GM18868 (cell line): ENCODE results near the gene FERMT2.

Source experiments
- ATAC-seq: cut with Tn5 transposase; IDR thresholded peaks from one replicate; pipeline ENCODE4 v1.9.1; 2021; ENCODE audit warnings: mild to moderate bottlenecking, moderate library complexity; ENCODE audit not compliant: unreplicated experiment

FERMT2 gene

DNA sequence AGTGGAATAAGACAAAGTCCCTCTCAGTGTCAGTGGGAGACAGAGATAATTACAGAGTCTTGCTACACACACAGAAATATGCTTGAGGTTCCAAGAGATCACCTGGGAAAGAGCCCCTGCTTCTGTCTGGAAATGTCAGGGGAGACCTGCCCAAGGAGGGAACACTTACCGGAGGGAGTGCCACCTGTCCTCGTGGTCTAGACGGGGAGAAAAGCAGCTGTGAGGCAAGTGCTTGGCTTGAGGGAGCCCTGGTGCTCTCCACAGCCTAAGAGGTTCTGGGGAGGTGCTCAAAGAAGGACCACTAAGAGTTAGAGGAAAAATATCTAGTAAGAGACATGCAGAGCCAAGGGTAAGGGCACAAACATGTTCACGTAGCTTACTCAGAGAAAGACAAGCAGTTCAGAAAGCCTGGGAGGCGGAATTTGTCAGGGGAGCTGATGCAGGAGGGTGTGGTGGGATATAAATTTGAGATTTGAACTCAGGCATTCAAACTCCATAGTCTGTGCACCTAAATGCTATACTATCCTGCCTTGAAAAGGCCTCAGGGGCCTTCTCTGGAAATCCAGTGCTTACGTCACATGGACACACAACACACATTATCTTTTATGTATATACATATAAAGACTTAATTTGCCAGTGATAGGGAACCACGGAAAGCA, 121.2 kb downstream of the FERMT2 start:
- no peak for ATAC-seq

DNA sequence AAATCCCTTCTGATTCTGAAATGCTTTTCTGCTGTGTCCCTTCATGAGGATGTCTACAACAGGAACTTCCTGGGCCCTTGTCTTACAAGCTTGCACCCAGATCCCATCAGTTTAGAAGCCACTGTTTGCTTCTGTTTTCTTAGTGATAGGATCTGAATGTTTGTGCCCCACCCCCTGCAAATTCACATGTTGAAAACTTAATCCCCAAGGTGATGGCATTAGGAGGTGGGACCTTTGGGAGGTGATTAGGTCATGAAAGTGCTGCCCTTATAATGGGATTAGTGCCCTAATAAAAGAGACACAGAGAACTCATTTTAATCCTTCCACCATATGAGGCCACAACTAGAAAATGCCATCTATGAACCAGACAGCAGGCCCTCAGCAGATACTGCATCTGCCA, 123.4 kb downstream of the FERMT2 start:
- ATAC-seq = no peak

DNA sequence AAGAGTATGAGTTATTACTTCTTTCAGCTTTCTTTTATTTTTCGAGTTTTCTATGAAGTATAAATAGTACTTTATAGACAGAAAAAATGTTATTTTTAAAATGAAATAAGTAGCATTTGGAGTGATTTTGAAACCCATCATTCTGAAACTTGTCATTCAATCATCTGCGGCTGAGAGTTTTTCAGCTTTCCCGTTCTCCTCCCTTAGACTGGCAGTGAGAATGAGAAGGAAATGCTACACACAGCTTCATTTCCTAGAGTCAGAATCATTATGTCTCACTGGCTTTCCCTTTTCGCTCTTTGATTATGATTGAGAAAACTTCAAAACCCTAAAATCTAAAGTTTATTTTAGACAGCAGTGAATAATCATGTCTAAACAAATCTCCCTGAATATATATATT, 125.8 kb downstream of the FERMT2 start:
- peak; percentile 59 for ATAC-seq

GRCh38 chr14:52824462-52824861, 126.4 kb downstream of the FERMT2 start:
- ATAC-seq = no peak

GRCh38 chr14:52821805-52822250, 129.0 kb downstream of the FERMT2 start:
- no peak for ATAC-seq

- ATAC-seq = no peak
These were observed 142.7 kb downstream of the FERMT2 start for GRCh38 chr14:52808101-52808500.
